HG03108 (cell line): Measurements from ENCODE around the gene ADIPOR2.

Experiments
- ATAC-seq: cut with Tn5 transposase; IDR thresholded peaks from one replicate; pipeline ENCODE4 v1.9.1; 2021; ENCODE audit warnings: moderate library complexity; ENCODE audit not compliant: unreplicated experiment

ADIPOR2 gene

GRCh38 chr12:1769809-1770494, 79.1 kb downstream of the ADIPOR2 start:
- no peak for ATAC-seq

DNA sequence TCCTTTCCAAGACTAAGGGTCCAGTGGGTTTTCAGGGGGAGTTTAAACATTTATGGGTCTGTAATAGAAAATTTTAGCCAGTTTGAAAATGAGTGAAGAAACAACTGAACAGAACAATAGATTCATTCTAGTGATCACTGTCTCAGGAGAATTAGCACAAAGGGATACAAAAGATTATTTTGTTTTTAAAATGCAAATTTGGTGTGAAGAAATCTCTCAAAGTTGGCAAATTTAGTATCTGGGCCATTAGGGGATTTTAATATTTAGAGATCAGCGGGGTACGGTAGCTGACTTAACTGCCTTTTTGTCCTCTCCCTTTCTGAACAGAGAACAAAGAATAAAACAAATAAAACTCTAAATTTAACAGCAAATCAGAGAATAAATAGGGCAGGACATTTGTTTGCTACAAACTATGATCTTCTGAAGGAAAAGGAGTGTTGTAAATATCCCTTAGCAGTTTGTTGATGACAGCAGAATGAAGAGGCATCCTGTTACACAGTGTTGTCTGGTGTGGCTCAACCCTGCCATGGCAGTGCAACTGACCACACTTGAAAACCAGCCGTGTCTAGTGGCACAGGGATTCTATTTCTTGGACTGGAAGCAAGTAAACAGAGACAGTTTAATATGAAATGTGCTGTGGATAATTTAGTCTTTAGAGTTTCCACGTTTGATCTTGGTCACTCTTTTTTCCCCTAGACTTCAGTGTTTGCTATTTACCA, 83.2 kb downstream of the ADIPOR2 start:
- ATAC-seq = no peak

- ATAC-seq = no peak
Measured at GRCh38 chr12:1776170-1776921, 85.5 kb downstream of the ADIPOR2 start.

GRCh38 chr12:1777798-1778197, 86.9 kb downstream of the ADIPOR2 start:
- ATAC-seq = no peak

GRCh38 chr12:1778911-1779310, 88.0 kb downstream of the ADIPOR2 start:
- ATAC-seq = no peak

- ATAC-seq = no peak
Measured at GRCh38 chr12:1779783-1780182, 88.9 kb downstream of the ADIPOR2 start.

DNA sequence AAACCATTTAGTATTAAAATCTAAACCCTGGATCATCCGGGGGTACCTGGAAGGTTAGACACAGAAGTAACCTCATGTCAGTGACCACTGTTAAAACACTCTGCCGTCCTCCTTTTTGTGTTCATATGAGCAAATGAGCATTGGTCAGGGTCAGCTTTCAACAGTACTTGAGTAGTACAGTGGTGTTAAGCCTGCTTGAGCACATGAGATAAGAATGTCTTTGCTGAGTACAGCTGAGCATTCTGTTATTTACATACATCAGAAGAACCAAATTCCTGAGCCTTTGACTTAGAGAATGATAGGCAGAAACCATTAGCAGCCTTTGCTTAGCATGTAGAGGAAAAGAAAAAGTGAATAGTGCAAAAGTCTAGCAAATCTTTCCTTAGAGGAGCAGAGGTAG, 90.9 kb downstream of the ADIPOR2 start:
- no peak for ATAC-seq

DNA sequence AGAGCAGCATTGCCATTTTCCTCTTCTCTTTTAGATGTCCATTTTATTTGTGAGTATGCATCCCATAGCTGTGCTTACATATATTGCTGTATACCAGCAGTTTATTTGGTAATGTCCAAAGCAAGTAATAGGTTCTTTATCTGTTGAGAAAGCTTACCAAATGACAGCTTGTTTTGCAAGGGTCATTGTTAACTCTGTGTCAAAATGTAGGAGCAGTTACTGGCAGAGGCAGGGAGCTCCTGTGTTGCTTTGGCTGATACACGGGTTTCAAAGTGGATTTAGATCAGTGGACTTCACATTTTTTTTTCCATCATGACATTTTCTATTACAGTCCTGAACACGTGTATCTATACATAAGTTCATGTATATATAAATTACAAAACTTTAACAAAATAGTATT, 91.3 kb downstream of the ADIPOR2 start:
- no peak for ATAC-seq

- ATAC-seq = no peak
Measured at GRCh38 chr12:1787714-1788113, 96.8 kb downstream of the ADIPOR2 start.

GRCh38 chr12:1790444-1790843, 99.6 kb downstream of the ADIPOR2 start:
- no peak for ATAC-seq

DNA sequence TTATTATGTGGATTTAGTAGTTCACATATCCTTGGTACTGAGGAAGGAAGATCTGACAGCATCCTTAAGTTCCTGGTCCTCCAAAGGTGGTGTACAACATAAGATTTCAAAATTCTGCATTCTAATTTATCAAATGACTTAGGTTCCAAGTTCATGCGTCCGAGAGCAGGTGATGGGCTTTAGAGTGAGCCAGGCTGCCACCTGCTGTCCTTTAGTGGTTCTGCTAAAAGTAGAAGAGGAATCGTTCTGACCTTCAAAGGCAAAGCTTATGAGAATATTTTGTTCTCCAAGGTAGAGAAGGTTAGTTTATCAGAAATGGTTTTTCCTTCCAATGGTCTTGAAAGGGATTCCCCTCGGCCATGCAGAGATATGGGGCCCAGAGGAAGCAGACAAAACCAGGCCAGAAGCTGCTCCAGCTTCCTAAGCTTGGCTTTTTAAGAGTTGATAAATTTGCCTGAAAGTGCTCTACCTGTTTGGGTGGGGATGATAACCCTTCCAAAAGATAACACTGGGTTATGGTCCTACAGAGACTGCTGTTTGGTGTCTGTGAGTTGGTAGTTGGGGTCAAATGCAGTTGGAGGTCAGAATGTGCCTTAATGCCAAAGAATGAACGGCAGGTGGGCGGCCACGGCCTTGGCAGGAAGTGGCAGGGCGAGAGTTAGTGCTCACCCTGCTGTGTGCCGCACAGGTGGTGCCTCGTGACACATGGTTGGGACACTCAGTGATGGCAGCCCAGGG, 100.4 kb downstream of the ADIPOR2 start:
- ATAC-seq = no peak

DNA sequence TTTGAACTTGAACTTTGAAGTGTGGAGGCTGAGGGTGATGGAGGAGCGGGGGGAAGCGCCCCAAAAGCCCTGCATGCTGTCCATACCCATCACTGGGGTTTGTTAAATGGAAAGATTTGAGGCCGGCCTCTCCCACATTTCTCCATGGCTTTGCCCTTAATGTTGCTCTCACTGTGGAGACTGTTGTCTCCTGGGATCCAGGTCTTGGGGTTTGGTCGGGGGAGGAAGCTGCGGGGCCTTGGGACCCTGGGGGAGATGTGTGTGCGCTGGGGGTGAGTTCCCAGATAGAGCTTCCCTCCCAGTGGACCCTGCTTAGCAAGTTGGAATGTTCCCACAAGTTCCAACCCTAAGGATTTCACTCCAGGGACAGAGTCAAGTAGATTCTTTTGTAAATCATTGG, 101.5 kb downstream of the ADIPOR2 start:
- ATAC-seq = no peak

DNA sequence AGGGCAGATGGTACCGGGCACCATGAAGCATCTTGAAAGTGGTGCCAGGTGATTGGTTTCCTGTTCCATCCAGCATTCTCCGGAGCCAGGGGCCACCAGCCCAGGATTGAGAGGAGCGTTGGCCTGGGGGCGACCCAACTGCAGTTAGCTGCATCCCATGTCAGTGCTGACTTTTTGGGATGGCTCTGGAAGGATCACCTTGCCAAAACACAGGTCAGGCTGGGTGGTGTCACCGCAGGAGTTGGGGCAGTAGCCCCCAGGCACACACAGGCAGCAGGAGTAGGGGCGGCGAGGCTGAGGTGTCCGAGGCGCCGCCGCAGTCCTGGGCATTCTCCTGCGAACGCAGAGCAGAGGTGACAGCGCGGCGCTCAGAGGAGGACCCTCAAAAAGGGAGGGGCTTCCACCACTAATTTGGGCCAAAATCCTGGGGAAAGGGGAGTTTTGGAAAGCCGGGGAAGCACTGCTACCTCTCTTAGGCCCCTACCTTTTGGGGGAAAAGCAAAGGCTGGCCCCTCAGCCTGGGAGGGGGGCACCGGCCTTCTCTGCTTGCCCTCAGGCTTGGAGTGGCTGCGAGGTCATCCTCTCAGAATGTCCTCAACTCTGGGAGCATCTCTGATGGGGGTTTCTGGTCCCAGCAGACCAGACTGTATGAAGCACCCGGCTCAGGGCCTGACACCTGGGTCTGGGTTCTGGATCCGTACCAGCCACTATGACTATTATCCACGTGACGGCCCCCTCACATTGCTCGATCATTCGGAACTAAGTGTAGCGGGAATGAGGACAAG, 102.7 kb downstream of the ADIPOR2 start:
- ATAC-seq = no peak

DNA sequence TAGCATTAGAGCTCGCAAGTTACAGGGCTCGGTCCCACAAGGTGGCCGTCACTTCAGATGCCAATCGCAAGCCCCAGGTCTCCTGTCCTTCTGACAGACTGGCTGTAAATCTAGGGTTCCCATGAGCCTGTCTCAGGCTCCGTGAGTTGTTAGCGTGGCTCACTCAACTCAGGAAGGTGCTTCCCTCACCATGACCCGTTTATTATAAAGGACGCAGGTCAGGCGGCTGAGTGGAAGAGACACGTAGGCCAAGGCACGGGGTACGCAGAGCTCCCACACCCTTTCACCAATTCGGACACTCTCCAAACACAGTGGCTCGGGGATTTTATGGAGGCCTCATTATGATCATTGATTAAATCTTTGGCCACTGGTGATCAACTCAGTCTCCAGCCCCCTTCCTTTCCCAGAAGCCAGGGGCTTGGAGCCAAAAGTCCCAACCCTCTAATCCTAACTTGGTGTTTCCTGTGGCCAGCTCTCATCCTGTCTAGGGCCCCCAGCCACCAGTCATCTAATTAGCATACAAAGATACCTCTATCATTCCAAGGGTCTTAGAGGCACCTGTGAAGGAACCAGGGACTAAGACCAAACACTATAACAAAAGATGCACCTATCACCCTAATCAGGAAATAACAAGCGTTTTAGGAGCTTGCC, 103.7 kb downstream of the ADIPOR2 start:
- no peak for ATAC-seq

DNA sequence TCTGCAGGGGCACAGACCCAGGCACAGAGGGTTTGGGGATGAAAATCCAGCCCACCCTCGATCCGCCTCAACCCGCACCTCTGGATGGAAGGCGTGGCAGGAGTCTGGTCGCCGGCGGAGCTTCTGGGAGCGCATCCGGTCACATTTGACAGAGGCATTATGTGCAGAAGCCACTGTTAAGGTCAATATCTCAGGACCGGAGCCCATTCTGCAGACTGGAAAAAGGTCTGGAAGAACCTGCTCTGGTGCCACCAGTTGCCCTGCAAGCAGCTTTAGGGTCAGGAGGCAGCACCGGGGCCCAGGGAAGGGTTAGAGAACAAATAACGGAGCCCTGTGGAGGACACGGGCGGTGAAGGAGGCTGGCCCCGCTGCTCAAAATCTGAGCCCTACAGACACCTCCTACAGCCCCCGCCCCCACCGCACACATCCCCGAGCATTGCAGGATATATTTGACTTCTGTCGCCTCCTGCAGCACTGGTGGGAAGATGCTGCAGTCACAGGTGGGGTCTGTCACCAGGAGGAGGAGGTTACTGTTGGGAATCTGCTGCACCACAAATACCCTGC, 104.4 kb downstream of the ADIPOR2 start:
- no peak for ATAC-seq

DNA sequence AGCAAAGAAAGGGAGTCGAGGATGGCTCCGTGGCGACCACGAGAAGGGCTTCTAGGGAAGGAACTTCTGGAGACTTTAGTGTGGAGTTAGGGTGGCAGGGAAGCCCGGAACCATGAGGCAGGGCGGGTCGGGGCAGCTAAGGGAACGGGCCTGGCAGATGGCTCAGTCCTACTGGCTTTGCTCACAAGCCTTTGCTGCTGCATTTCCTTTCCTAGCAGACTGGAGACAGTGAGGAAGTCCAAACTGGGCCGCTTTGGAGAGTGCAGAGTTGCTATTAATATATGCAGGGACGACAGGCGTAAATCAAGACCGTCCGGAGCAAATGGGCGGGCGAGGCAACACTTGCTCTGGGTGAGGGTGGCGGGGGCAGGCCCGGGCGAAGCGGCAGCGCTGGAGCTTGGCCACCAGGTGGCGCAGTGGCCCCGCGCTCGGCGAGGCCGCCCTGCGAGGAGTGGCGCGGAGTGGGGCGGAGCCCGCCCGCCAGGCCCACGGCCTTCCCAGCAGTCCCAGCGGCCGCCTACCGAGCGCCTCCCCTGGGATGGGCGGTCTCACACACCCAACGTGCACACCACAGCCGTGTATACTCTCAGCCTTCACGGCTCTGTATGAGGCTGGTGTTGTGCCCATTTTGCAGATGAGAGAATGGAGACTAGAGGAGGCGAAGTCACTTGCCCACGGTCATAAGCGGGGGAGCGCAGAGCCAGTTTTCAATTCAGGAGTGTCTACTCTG, 105.1 kb downstream of the ADIPOR2 start:
- ATAC-seq = peak; percentile 92

- ATAC-seq = peak; percentile 13
Measured at GRCh38 chr12:1796515-1797010, 105.7 kb downstream of the ADIPOR2 start.

GRCh38 chr12:1797011-1797901, 106.4 kb downstream of the ADIPOR2 start:
- peak; percentile 15 for ATAC-seq
